ENCODE data around the gene EDRF1.

- no peak for TF ChIP-seq CTCF (conservative IDR thresholded peaks at IDR 0.05; ENCODE audit: low read depth in 2 of 2)
- TF ChIP-seq EZH2 (IDR thresholded peaks at IDR 0.05; ENCODE audit: low read depth, unreplicated experiment), result no peak
- TF ChIP-seq POLR2AphosphoS5 (IDR thresholded peaks at IDR 0.05; ENCODE audit: low read depth), result no peak
- TF ChIP-seq CREB1 (CRISPR knock-in tag; IDR thresholded peaks at IDR 0.05; ENCODE audit: low read depth), result no peak
- no peak for TF ChIP-seq EZH2phosphoT487 (IDR thresholded peaks at IDR 0.05; ENCODE audit: unreplicated experiment)
- no peak for TF ChIP-seq JUNB (IDR thresholded peaks at IDR 0.05; ENCODE audit: unreplicated experiment)
- no peak for TF ChIP-seq ZNF114 (CRISPR knock-in tag; IDR thresholded peaks at IDR 0.05)
- TF ChIP-seq REST (IDR thresholded peaks at IDR 0.05; ENCODE audit: unreplicated experiment), result no peak
- TF ChIP-seq ETS1 (IDR thresholded peaks at IDR 0.05), result no peak
- no peak for TF ChIP-seq ZNF331 (CRISPR knock-in tag; IDR thresholded peaks at IDR 0.05; ENCODE audit: low read depth)
- no peak for TF ChIP-seq ZNF462 (CRISPR knock-in tag; IDR thresholded peaks at IDR 0.05)
Observed at GRCh38 chr10:125711110-125711750, 8.3 kb upstream of the EDRF1 start.

Measured in GM23338 (cell line).